ENCODE data around the gene SHROOM1.

SHROOM1 gene

GRCh38 chr5:132840313-132840712 lies 9.9 kb upstream of the SHROOM1 start:
- Histone ChIP-seq H4K20me1 (ENCODE audit: insufficient read depth, low read length, poor library complexity, severe bottlenecking) (no peaks in the 10 kb centered on the region), H3K4me1 (ENCODE audit: insufficient read depth, low read length, poor library complexity, severe bottlenecking) (no peaks in the 10 kb centered on the region), H3K4me2 (ENCODE audit: low read depth, low read length, poor library complexity, severe bottlenecking) (no peak overlapping the region), H3K36me3 (ENCODE audit: insufficient read depth, low read length) (no peaks in the 10 kb centered on the region), H3K4me3 (ENCODE audit: low read length, poor library complexity, severe bottlenecking) (no peak overlapping the region), H2AFZ (ENCODE audit: low read length) (no peak overlapping the region), H3K9ac (ENCODE audit: low read depth, low read length, poor library complexity, severe bottlenecking) (no peak overlapping the region), H3K79me2 (ENCODE audit: insufficient read depth, low read length) (no peaks in the 10 kb centered on the region), H3F3A (ENCODE audit: low read depth) (no peaks in the 10 kb centered on the region), H3K27me3 (ENCODE audit: insufficient read depth, low read length, poor library complexity, severe bottlenecking) (no peaks in the 10 kb centered on the region), H3K9me2 (replicated peaks; ENCODE audit: low read depth, low read length) (no peaks in the 10 kb centered on the region), H3K9me3 (ENCODE audit: insufficient read depth, low read depth, low read length) (no peaks in the 10 kb centered on the region)
- TF ChIP-seq, protein P1, sequence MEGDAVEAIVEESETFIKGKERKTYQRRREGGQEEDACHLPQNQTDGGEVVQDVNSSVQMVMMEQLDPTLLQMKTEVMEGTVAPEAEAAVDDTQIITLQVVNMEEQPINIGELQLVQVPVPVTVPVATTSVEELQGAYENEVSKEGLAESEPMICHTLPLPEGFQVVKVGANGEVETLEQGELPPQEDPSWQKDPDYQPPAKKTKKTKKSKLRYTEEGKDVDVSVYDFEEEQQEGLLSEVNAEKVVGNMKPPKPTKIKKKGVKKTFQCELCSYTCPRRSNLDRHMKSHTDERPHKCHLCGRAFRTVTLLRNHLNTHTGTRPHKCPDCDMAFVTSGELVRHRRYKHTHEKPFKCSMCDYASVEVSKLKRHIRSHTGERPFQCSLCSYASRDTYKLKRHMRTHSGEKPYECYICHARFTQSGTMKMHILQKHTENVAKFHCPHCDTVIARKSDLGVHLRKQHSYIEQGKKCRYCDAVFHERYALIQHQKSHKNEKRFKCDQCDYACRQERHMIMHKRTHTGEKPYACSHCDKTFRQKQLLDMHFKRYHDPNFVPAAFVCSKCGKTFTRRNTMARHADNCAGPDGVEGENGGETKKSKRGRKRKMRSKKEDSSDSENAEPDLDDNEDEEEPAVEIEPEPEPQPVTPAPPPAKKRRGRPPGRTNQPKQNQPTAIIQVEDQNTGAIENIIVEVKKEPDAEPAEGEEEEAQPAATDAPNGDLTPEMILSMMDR (conservative IDR thresholded peaks at IDR 0.05; ENCODE audit: low read length), result no peak
- TF ChIP-seq EZH2phosphoT487 (IDR thresholded peaks at IDR 0.05; ENCODE audit: borderline replicate concordance), result no peak

DNA sequence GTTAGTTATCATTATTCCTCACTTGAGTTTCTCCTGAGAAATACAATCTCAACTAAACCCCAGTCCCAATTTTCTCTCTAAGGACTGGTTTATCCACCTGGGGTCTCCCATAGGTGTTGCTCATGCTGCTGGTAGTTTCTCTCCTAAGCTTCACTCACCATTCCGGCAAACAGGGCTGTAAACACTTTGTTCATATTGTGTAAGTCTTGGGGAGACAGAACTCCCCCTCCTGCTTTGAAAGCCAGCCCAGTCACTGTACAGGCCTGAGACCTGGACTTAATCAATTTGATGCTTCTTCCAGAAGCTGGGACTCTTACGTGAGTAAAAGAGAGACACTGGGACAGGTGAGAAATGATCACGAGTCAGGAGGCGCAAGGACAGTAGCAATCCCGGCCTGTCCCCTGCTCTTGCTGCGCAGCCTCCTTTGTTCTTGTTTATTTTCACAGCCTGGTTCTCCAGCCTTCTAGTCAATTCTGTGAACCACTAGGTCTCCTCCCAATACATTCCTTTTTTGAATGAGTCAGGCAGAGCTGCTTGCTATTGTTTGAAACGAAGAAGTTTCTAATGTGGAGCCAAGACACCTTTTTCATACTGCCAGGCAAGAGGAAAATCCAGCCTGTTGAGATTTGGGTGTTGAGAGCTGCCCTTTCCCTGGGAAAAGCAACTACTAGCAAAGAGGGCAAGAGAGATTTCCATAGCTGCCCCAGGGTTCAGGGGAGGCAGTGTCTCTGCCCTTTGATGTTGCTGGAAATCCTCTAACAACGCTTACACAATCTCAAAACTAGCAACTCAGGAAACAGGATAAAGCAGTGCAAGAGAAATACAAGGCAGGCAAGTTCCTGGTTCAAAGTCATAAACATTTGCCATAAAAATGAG lies 9.2 kb upstream of the SHROOM1 start:
- Histone ChIP-seq H3K4me2 (ENCODE audit: low read depth, low read length, poor library complexity, severe bottlenecking) (no peak overlapping the region), H3F3A (ENCODE audit: low read depth) (no peaks in the 10 kb centered on the region), H3K9ac (ENCODE audit: low read depth, low read length, poor library complexity, severe bottlenecking) (no peak overlapping the region), H2AFZ (ENCODE audit: low read length) (no peak overlapping the region), H3K4me3 (ENCODE audit: low read length, poor library complexity, severe bottlenecking) (no peak overlapping the region), H3K27me3 (ENCODE audit: insufficient read depth, low read length, poor library complexity, severe bottlenecking) (no peaks in the 10 kb centered on the region), H3K9me3 (ENCODE audit: insufficient read depth, low read depth, low read length) (no peaks in the 10 kb centered on the region), H3K4me1 (ENCODE audit: insufficient read depth, low read length, poor library complexity, severe bottlenecking) (no peaks in the 10 kb centered on the region), H3K36me3 (ENCODE audit: insufficient read depth, low read length) (no peaks in the 10 kb centered on the region), H3K9me2 (replicated peaks; ENCODE audit: low read depth, low read length) (no peaks in the 10 kb centered on the region), H4K20me1 (ENCODE audit: insufficient read depth, low read length, poor library complexity, severe bottlenecking) (no peaks in the 10 kb centered on the region), H3K79me2 (ENCODE audit: insufficient read depth, low read length) (no peaks in the 10 kb centered on the region)
- TF ChIP-seq, protein P1 (conservative IDR thresholded peaks at IDR 0.05; ENCODE audit: low read length), result no peak
- no peak for TF ChIP-seq EZH2phosphoT487 (IDR thresholded peaks at IDR 0.05; ENCODE audit: borderline replicate concordance)

DNA sequence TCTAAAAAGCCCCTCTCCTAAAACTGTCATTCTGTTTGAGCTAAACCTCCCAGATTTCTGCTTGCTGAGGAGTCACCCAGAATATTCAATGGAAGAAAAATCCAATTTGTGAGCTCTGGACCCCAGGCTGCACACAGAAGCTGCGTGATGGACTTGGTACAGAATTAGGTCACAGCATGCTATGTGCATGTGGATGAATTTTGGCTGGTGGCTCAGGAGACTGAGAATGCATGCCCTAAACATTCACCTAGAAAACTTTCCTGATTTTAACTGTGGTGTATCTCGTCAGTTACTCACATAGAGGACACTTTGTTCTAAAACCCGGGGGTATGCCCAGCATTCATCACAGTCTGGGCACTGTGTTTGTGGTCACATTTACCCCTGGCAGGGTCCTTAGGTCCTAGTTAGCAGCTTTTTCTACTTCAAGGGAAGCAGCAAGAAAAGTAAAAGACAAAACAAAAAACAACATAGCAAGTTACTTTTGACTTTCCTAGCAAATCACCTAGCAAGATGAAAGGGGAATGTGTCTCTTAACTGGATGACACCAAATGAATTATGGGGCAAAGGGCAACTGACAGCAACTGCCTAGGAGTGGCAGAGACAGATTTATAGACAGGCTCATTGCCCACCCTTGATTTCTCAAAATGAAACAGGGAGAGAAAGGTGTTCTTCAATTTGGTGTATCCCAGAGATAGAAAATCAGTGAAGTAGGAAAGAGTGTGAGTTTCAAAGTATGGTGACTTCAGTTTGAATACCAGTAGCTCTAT lies 8.3 kb upstream of the SHROOM1 start:
- H3K27me3 ChIP-seq (ENCODE audit: insufficient read depth, low read length, poor library complexity, severe bottlenecking), result no peaks in the 10 kb centered on the region
- H3K79me2 ChIP-seq (ENCODE audit: insufficient read depth, low read length), result no peaks in the 10 kb centered on the region
- no peaks in the 10 kb centered on the region for H3K36me3 ChIP-seq (ENCODE audit: insufficient read depth, low read length)
- no peaks in the 10 kb centered on the region for H3K9me2 ChIP-seq (replicated peaks; ENCODE audit: low read depth, low read length)
- H2AFZ ChIP-seq (ENCODE audit: low read length), result no peak overlapping the region
- H4K20me1 ChIP-seq (ENCODE audit: insufficient read depth, low read length, poor library complexity, severe bottlenecking), result no peaks in the 10 kb centered on the region
- no peaks in the 10 kb centered on the region for H3K4me1 ChIP-seq (ENCODE audit: insufficient read depth, low read length, poor library complexity, severe bottlenecking)
- no peak overlapping the region for H3K4me3 ChIP-seq (ENCODE audit: low read length, poor library complexity, severe bottlenecking)
- no peaks in the 10 kb centered on the region for H3F3A ChIP-seq (ENCODE audit: low read depth)
- H3K9me3 ChIP-seq (ENCODE audit: insufficient read depth, low read depth, low read length), result no peaks in the 10 kb centered on the region
- TF ChIP-seq, protein P1 (conservative IDR thresholded peaks at IDR 0.05; ENCODE audit: low read length), result no peak
- no peak for TF ChIP-seq EZH2phosphoT487 (IDR thresholded peaks at IDR 0.05; ENCODE audit: borderline replicate concordance)
- no peak overlapping the region for H3K9ac ChIP-seq (ENCODE audit: low read depth, low read length, poor library complexity, severe bottlenecking)
- H3K4me2 ChIP-seq (ENCODE audit: low read depth, low read length, poor library complexity, severe bottlenecking), result no peak overlapping the region

Measured in Loucy (cell line).